Retinal pigment epithelial cell (primary cell): ENCODE results near the gene ACTC1.
"Not testable (repeated sequence)": the region's sequence is repeated elsewhere in the genome, so short reads cannot be mapped to it uniquely, and the experiment has no call there.

Source experiments
- DNase-seq: peaks from one replicate; pipeline ENCODE4 v3.0.0-alpha.2; 2010; ENCODE audit warnings: low read depth
- H3K4me3 ChIP-seq: 2 replicates; pipeline ENCODE4 v1.5.1; 2011; ENCODE audit warnings: mild to moderate bottlenecking, low read length, control low read depth, moderate library complexity
- TF ChIP-seq, protein P1 (sequence below): conservative IDR thresholded peaks from 2 replicates; pipeline ENCODE4 v1.5.1; 2011; ENCODE audit warnings: low read depth, low read length, control low read depth, inconsistent platforms

ACTC1 gene

DNA sequence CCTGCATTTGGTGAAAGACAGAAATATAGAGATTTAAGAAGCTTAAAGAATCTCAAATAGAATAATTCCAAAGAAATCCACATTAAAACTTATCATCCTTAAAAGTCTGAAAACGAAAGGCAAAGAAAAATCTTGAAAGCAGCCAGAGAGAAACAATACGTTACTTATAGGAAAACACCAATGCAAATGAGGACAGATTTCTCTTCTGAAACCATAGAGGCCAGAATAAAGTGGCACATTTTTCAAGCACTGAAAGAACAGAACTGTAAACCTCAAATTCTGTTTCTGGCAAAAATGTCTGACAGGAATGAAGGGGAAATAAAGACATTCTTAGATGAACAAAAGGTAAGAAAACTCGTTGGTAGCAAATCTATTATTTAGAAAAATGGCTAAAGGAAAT is 13.8 kb upstream of the ACTC1 start:
- no peak for DNase-seq
- TF ChIP-seq, protein P1, sequence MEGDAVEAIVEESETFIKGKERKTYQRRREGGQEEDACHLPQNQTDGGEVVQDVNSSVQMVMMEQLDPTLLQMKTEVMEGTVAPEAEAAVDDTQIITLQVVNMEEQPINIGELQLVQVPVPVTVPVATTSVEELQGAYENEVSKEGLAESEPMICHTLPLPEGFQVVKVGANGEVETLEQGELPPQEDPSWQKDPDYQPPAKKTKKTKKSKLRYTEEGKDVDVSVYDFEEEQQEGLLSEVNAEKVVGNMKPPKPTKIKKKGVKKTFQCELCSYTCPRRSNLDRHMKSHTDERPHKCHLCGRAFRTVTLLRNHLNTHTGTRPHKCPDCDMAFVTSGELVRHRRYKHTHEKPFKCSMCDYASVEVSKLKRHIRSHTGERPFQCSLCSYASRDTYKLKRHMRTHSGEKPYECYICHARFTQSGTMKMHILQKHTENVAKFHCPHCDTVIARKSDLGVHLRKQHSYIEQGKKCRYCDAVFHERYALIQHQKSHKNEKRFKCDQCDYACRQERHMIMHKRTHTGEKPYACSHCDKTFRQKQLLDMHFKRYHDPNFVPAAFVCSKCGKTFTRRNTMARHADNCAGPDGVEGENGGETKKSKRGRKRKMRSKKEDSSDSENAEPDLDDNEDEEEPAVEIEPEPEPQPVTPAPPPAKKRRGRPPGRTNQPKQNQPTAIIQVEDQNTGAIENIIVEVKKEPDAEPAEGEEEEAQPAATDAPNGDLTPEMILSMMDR, result no peak
- H3K4me3 ChIP-seq, result no peak overlapping the region

DNA sequence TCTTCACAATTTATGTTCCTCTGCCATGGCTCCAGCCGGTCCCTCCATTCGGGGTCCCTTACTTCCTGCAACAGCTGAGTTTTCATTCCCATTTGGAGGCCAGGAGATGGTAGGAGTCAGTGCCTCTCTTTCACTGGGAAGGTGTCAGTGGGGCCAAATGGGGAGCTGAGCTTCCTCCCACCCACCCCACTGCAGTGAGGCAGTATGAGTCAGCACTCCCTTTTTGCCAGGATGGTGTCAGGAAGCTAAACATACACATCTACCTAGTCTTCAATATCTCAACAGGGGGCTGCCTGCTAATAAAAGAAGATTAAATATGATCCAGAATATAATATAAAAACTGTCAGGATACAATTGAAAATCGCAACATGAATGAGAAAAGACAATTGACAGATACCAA is 12.7 kb upstream of the ACTC1 start:
- no peak for DNase-seq
- no peak overlapping the region for H3K4me3 ChIP-seq
- TF ChIP-seq, protein P1, result no peak

DNA sequence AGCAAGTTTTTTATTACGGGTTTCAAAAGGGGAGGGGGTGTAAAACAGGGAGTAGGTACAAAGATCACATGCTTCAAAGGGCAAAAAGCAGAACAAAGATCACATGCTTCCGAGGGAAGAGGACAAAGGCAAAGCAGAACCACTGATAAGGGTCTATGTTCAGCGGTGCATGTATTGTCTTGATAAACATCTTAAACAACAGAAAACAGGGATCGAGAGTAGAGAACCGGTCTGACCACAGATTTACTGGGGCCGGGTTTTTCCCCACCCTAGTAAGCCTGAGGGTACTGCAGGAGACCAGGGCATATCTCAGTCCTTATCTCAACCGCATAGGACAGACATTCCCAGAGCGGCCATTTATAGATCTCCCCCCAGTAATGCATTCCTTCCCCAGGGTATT is 11.9 kb upstream of the ACTC1 start:
- H3K4me3 ChIP-seq, DNase-seq: not testable (repeated sequence)

DNA sequence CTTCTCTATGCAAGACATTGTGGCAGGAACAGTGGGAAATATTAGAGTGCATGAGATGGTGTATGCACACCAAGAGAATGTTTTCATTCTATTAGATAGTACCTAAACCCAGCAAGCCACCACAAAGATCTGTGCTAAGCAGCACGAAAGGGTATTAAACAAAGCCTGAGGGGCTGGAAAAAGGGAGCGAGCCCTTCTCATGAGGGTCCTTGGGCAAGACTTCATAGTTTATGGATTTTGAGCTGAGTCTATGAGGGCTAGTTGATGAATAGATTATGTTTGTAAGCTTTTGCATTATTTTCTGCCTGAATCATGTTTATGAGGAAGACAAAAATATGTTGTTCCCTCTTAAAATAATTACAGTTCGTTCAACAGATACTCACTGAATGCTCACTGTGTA is 9.4 kb upstream of the ACTC1 start:
- TF ChIP-seq, protein P1, result no peak
- no peak for DNase-seq

DNA sequence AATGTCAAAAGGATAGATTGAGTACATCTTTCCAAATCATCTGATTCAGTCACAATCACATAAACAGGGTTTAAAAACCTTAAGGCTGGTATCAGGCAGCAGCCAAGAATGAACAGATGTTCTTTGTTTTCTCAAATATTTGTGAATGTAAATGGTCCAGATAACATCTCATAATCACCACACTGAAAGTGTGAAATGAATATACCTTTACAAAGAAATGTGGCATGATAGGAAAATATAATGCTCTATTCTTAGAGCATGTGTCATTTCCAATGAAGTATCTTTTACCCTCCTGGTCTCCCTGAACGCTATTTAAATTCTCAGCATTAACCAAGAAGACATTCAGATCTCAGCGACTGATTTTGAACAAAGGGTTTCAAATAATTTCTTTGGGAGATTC is 8.8 kb upstream of the ACTC1 start:
- DNase-seq, result no peak
- no peak overlapping the region for H3K4me3 ChIP-seq
- TF ChIP-seq, protein P1, result no peak

More for the DNA sequence above, 9.4 kb upstream of the ACTC1 start:
- no peak overlapping the region for H3K4me3 ChIP-seq

DNA sequence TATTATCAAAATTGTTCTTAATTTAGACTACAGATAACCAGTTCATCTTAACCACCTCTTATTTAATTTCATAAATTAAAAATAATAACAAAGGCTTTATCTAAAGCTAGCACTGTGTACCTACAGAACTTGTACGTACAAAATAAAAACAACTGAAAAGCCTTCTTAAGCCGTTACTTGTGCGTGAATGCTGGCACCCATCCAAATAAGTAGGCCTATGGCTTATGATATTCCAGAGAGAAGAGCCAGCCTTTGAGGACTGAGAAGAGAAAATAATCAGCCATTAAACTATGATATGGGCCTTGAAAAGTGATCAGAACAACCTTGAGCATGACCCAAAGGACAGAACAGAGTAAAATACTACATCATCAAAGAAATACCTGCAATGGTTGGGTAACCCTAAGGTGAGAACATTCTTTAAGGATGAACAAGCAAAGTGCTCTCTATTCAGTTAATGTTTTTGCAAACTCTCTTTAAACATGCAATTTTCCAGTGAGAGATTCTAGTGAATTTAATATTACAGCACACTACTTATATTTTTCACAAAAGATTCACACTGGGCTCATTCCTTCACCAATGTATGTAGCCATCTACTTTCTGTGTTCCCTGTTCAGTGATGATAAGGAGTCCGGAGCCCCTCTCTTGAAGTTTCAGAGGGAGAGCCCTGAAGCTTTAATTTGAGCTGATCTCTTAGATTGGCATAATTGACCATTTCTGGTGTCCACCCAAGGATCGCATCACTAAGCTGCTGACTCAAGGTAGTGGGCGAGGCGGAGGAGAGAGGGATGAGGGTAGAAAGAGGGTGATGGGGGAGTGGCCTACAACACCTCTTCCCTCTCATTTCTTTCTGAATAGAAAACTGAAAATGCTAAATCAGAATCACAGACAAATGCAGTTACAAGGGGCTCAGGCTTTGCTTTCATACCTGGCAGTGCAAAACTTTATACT is 7.7 kb upstream of the ACTC1 start:
- no peak for DNase-seq
- TF ChIP-seq, protein P1, result no peak
- no peak overlapping the region for H3K4me3 ChIP-seq

DNA sequence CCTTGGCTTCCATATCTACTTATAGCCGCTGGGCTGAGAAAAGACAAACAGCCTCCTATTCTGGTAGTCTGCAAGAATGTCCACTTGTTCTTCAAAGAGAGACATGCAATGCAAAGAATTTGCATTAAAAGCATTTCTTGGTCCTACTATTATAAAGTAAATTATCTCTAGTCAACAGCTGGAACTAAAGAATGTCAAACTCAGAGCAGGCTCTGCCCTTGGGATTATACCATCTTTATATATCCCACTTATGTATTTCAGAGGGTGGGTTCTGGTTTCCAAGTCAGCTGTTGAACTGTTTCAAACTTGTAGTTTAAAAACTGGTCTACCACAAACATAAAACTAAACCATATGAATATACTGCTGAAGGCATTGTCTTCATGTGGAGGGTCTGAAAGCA is 7.0 kb upstream of the ACTC1 start:
- DNase-seq, result no peak
- no peak overlapping the region for H3K4me3 ChIP-seq

More for the DNA sequence above, 7.0 kb upstream of the ACTC1 start:
- TF ChIP-seq, protein P1, result no peak
